NB4 (cell line): ENCODE data around the gene GADD45A.

Source experiments
- CTCF ChIP-seq: IDR thresholded peaks from one replicate; pipeline ENCODE4 v1.5.1; 2012; ENCODE audit warnings: low read depth, low read length
- MYC ChIP-seq: IDR thresholded peaks from 2 replicates; pipeline ENCODE4 v1.6.1; 2011; ENCODE audit warnings: low read depth, low read length
- POLR2A ChIP-seq: IDR thresholded peaks from 2 replicates; pipeline ENCODE4 v1.6.1; 2011; ENCODE audit warnings: mild to moderate bottlenecking; ENCODE audit not compliant: insufficient read length; ENCODE audit errors: extremely low read depth

GRCh38 chr1:67677408-67677807, 7.6 kb upstream of the GADD45A start:
- TF ChIP-seq CTCF, result no peak
- TF ChIP-seq POLR2A, result no peak
- TF ChIP-seq MYC, result no peak
